Measurements from ENCODE around the gene BBS9.
"Not testable (repeated sequence)": the region's sequence is repeated elsewhere in the genome, so short reads cannot be mapped to it uniquely, and the experiment has no call there.

Gene BBS9

GRCh38 chr7:33201821-33202220, 72.5 kb downstream of the BBS9 start:
- no peak for DNase-seq

- no peak for DNase-seq
Measured at GRCh38 chr7:33210958-33211357, 81.6 kb downstream of the BBS9 start.

GRCh38 chr7:33212144-33212543, 82.8 kb downstream of the BBS9 start:
- DNase-seq, result no peak

GRCh38 chr7:33215992-33216391, 86.6 kb downstream of the BBS9 start:
- no peak for DNase-seq

GRCh38 chr7:33217595-33217994, 88.2 kb downstream of the BBS9 start:
- no peak for DNase-seq

GRCh38 chr7:33218841-33219535, 89.6 kb downstream of the BBS9 start:
- DNase-seq, result not testable (repeated sequence)

- DNase-seq, result no peak
Measured at GRCh38 chr7:33220231-33220630, 90.9 kb downstream of the BBS9 start.

GRCh38 chr7:33221390-33221789, 92.0 kb downstream of the BBS9 start:
- DNase-seq, result no peak

- DNase-seq, result no peak
Measured at GRCh38 chr7:33232632-33233145, 103.3 kb downstream of the BBS9 start.

GRCh38 chr7:33233659-33234058, 104.3 kb downstream of the BBS9 start:
- DNase-seq, result no peak

GRCh38 chr7:33237036-33237435, 107.7 kb downstream of the BBS9 start:
- no peak for DNase-seq

GRCh38 chr7:33243319-33243881, 114.0 kb downstream of the BBS9 start:
- DNase-seq, result peak; percentile 50

- no peak for DNase-seq
Measured at GRCh38 chr7:33248671-33249070, 119.3 kb downstream of the BBS9 start.

GRCh38 chr7:33250421-33250871, 121.1 kb downstream of the BBS9 start:
- no peak for DNase-seq

- DNase-seq, result no peak
Measured at GRCh38 chr7:33251301-33251700, 121.9 kb downstream of the BBS9 start.

GRCh38 chr7:33258491-33258951, 129.2 kb downstream of the BBS9 start:
- DNase-seq, result no peak

- no peak for DNase-seq
Measured at GRCh38 chr7:33261585-33261984, 132.2 kb downstream of the BBS9 start.

- no peak for DNase-seq
Measured at GRCh38 chr7:33262476-33262875, 133.1 kb downstream of the BBS9 start.

GRCh38 chr7:33271839-33272371, 142.5 kb downstream of the BBS9 start:
- not testable (repeated sequence) for DNase-seq

- no peak for DNase-seq
Measured at GRCh38 chr7:33273356-33273755, 144.0 kb downstream of the BBS9 start.

- DNase-seq, result no peak
Measured at GRCh38 chr7:33276325-33276724, 147.0 kb downstream of the BBS9 start.

GRCh38 chr7:33276729-33277128, 147.4 kb downstream of the BBS9 start:
- DNase-seq, result no peak

GRCh38 chr7:33278095-33278494, 148.7 kb downstream of the BBS9 start:
- DNase-seq, result no peak

- DNase-seq, result no peak
Measured at GRCh38 chr7:33286501-33286900, 157.1 kb downstream of the BBS9 start.

Measured in NCI-H1105 (cell line).